ENCODE data around the gene GNAI3.

GNAI3 gene

DNA sequence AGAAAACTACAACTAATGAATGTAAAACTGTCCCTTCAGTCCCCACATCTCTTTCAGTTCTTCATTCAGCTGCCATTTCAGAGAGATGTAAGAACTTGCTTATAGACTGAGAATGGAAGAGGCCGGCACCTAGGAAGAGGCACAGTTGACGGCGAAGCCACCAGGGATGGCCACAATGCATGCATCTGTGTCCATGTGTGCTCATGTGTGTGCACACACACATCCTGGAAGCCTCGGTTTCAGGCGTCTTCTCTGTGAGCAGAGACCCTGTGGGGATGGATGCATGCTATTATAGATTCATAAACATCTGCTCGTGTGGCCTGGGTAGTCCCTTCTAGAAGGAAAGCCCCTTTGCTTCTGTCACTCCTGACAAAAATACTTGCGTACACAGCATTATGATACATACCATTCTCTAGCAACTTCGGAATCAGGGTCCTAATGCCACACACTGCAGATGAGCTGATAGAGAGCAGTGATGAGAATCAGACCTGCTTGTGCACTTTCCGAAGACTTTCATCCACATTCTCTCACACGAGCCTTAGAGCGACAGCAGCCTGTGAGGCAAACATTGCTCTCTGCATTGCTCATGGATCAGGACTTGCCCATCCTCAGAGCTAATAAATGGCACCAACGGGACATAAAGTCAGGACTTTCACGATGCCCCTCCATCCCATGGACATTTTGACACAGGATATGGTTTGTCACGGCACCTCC is 21.2 kb upstream of the GNAI3 start:
- DNase-seq (ENCODE audit: low read depth in 2 of 2), result no peak

- no peak for DNase-seq (ENCODE audit: low read depth in 2 of 2)
Measured at GRCh38 chr1:109527846-109528695, 20.3 kb upstream of the GNAI3 start.

- DNase-seq (ENCODE audit: low read depth in 2 of 2), result no peak
Measured at GRCh38 chr1:109528712-109529111, 19.7 kb upstream of the GNAI3 start.

DNA sequence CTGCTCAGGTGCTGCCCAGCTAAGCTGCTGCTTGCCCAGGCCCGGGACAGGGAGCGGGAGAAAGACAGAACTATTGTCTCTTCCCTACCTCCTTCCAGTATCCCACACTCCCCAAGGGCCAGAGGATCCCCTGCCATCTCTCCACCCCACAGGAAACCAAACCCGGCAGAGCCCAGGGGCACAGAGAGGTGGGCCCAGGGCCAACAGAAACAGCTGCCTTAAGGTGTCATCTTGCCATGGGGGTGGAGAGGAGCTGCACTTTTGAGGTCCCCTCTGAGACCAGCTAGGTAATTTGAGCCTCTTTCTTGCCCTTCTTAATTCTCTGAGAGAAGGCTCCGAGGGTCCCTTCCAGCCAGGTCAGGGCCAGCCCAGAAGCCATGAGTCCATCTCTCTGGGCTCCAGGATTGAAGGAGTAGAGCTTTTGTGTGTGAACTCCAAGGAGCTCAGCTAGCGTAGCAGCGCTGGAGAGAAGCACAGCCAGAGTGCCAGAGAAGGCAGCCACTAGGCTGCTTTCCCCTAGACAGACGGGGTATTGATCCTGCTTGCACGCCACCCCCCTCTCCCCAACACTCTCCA is 18.4 kb upstream of the GNAI3 start:
- DNase-seq (ENCODE audit: low read depth in 2 of 2), result no peak

DNA sequence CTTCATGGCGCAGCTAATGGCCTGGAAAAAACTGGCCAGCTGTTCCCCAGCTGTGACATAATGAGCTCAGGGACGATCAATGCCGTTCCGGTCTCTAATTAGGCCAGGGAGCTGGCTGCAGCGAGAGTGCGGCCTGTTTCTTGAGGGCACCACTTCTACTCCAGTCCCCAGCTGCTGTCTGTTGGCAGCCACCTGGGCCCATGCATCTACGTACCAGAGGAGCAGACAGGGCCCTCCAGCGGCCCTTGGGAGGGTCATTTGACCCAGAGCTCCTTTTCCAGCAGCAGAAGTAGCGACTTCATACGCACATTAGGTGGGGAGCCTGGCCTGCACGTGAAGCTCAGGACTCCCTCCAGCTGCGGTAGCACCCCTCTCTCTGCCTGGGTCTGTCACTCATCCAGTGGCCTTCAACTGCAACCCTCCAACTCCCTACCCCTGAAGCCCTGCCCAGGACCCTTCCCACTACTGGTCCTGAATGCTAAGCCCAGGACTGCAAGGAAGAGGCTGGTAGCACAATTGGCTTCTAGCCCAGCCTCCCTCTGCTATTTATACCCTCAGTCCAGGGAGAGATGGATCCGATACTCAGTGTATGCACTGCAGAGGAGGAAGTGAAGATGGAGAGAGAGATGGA is 17.8 kb upstream of the GNAI3 start:
- DNase-seq (ENCODE audit: low read depth in 2 of 2), result no peak

DNA sequence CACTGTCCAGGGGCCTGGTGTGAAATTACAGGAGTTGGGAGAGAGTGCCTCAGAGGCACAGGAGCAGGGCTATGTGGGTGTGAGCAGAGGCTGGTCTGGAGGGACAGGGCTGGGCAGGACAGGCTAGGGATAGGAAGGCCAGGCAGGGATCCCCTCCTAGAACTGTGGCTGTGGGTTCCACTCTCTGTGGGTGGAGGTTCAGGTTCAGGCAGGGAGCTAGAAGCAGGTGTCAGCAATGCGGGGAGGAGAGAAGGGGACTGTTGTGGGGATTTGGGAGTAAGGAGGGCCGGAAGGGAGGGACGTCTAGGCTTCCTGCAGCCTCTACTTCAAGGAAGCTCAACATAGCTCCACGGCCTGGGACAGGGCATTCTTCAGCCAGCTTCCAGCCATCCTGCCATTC is 17.0 kb upstream of the GNAI3 start:
- DNase-seq (ENCODE audit: low read depth in 2 of 2), result no peak

GRCh38 chr1:109531826-109532364 is 16.5 kb upstream of the GNAI3 start:
- no peak for DNase-seq (ENCODE audit: low read depth in 2 of 2)

GRCh38 chr1:109532365-109533136 is 15.9 kb upstream of the GNAI3 start:
- peak; percentile 80 to 88 for DNase-seq (ENCODE audit: low read depth in 2 of 2)

- no peak for DNase-seq (ENCODE audit: low read depth in 2 of 2)
Measured at GRCh38 chr1:109534307-109534858, 14.0 kb upstream of the GNAI3 start.

DNA sequence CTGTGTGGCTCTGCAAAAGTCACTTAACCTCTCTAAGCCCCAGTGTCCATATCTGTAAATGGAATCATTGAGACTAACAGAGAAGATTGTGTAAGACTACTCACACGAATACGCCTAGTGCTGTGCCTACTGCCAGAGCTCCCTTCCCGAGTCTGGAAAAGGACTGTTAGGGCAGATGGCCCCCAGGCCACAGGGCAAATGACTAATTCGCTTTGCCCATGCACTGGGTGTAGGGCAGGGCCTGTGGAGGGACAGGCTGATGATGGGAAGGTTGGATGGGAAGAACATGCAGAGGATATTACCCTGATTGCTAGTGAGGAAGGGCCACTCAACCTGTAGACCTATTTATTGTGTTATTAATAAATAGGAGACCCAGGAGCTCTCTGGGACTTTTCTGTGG is 12.9 kb upstream of the GNAI3 start:
- DNase-seq (ENCODE audit: low read depth in 2 of 2), result no peak

DNA sequence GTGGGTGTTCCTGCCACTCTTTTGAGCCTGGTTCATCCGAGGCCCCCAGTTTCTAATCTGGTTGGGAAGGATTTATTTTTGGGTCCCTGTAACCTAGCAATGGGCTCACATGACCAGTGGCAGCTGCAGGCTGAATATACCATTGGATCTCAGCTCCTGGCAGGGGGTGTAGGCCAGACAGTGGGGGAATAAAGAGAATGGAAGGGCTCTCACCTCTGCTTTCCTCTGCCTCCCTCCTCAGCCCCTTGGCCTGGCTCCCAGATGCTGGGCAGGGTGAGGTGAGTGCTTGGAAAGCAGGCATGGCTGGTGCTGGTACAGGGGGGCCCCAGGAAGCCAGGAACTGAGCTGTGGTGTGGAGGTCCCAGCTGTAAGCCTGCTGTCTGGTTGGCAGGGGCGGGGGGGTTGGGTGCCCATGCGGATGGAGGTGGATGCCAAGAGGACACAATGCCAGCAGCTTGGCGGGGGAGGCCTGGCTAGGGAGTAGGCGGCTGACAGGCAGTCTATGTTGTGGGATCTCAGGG is 12.4 kb upstream of the GNAI3 start:
- no peak for DNase-seq (ENCODE audit: low read depth in 2 of 2)

- no peak for DNase-seq (ENCODE audit: low read depth in 2 of 2)
Measured at GRCh38 chr1:109537450-109538178, 10.8 kb upstream of the GNAI3 start.

GRCh38 chr1:109538827-109539555 is 9.4 kb upstream of the GNAI3 start:
- DNase-seq (ENCODE audit: low read depth in 2 of 2), result no peak

DNA sequence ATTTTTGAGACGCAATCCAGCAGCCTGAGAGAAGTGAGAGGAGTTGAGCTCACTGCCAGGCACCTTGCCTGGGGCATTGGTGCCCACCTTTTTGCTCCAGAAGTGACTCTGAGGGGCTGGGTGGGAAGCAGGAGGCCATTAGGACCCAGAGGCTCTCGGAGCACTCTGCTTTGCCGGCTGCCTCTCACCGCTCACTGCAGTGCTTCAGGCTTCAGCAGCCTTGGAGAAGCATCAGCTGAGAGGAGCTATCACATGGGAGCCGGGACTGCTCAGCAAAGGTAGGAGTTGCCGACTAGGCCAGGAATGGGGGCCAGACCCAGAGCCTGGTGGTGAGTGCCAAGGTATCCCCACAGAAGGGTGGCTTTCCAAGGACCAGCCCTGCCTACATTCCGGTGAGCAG is 8.7 kb upstream of the GNAI3 start, which contains the start of gene GPR61:
Gene GPR61 (plus strand): TSS at position 197 of the 400 bp plus-strand sequence. CDS start 3,151 bp downstream, outside the sequence.
- no peak for DNase-seq (ENCODE audit: low read depth in 2 of 2)

DNA sequence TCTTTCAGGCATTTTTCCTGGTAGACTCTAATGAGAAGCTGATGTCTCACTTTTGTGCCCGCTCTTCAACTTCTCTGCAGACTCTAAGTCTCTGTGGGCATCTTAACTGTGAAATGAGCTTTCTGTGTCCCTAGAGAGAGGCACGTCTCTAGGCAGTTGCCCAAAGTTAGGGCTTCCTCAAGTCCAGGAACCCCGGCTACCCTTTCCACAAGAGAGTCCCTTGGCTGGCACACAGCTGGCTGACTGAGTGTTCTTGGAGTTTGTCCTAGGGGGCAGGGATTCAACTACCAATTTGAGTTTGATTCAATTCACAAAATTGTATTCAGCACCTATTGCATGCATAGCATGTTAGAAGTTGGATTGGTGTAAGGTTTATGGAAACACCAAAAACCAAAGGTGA is 7.3 kb upstream of the GNAI3 start:
- DNase-seq (ENCODE audit: low read depth in 2 of 2), result no peak

- DNase-seq (ENCODE audit: low read depth in 2 of 2), result no peak
Measured at GRCh38 chr1:109542657-109543056, 5.8 kb upstream of the GNAI3 start.

DNA sequence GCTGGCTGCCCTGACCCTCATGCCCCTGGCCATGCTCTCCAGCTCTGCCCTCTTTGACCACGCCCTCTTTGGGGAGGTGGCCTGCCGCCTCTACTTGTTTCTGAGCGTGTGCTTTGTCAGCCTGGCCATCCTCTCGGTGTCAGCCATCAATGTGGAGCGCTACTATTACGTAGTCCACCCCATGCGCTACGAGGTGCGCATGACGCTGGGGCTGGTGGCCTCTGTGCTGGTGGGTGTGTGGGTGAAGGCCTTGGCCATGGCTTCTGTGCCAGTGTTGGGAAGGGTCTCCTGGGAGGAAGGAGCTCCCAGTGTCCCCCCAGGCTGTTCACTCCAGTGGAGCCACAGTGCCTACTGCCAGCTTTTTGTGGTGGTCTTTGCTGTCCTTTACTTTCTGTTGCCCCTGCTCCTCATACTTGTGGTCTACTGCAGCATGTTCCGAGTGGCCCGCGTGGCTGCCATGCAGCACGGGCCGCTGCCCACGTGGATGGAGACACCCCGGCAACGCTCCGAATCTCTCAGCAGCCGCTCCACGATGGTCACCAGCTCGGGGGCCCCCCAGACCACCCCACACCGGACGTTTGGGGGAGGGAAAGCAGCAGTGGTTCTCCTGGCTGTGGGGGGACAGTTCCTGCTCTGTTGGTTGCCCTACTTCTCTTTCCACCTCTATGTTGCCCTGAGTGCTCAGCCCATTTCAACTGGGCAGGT is 5.0 kb upstream of the GNAI3 start:
- DNase-seq (ENCODE audit: low read depth in 2 of 2), result no peak

GRCh38 chr1:109543988-109544735 is 4.3 kb upstream of the GNAI3 start:
- DNase-seq (ENCODE audit: low read depth in 2 of 2), result no peak

Data from stimulated activated CD4-positive, alpha-beta T cell treated with anti-CD3 and anti-CD28 coated beads, Interleukin-15, amount 100 ng/mL, for 48 hours (primary cell).